NCI-H1436 treated with DMSO at 0.1 percent for 48 hours (cell line): ENCODE results near the gene SS18L1.
"Not testable (repeated sequence)": the region's sequence is repeated elsewhere in the genome, so short reads cannot be mapped to it uniquely, and the experiment has no call there.

ENCODE experiments used
- DNase-seq: peaks from one replicate; lab custom pipeline; 2025; lab: John Stamatoyannopoulos, UW

SS18L1 gene

DNA sequence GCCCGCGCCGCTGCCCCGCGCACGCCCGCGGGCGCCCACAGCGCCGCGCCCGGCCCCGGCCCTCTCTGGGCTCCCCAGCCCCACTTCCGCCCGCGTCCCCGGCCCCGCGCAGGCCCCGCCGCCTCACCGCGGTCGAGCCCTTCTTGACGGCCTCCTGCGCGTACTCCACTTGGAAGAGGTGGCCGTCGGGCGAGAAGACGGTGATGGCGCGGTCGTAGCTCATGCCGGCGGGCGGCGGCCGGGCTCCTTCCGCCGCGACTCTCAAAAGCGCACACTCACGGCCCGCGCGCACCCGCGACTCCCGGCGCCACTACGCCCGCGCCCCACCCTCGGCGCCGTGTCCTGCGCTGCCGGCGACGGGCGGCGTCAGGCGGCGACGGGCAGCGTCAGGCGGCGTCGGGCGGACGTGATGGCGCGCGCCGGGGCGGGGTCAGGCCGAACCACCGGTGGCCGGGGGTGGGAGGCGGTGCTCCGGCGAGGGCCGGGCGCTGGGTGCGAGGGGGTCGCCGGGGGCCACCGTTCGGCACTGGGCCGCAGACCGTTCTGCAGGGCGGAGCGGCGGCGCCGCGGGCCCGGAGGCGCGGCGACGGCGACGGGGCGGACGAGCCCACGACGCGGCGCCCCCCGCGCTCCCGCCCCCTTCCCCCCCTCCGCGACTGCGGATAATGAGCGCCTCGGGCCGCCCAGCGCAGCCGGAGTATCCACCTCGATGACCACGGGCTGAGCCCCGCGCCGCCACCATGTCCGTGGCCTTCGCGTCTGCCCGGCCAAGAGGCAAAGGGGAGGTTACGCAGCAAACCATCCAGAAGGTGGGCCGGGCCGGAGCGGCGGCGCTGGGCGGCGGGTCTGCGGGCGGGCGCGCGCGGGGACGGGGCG lies at the start of gene SS18L1, which contains the start of gene PSMA7:
Gene SS18L1, plus strand, starts transcription at position 689 of the 876 bp plus-strand sequence. Its CDS starts 52 bp downstream, at position 741.
Gene PSMA7, minus strand, starts transcription at position 314 of the 876 bp plus-strand sequence. Its CDS starts 91 bp downstream, at position 223.
- no peak for DNase-seq

DNA sequence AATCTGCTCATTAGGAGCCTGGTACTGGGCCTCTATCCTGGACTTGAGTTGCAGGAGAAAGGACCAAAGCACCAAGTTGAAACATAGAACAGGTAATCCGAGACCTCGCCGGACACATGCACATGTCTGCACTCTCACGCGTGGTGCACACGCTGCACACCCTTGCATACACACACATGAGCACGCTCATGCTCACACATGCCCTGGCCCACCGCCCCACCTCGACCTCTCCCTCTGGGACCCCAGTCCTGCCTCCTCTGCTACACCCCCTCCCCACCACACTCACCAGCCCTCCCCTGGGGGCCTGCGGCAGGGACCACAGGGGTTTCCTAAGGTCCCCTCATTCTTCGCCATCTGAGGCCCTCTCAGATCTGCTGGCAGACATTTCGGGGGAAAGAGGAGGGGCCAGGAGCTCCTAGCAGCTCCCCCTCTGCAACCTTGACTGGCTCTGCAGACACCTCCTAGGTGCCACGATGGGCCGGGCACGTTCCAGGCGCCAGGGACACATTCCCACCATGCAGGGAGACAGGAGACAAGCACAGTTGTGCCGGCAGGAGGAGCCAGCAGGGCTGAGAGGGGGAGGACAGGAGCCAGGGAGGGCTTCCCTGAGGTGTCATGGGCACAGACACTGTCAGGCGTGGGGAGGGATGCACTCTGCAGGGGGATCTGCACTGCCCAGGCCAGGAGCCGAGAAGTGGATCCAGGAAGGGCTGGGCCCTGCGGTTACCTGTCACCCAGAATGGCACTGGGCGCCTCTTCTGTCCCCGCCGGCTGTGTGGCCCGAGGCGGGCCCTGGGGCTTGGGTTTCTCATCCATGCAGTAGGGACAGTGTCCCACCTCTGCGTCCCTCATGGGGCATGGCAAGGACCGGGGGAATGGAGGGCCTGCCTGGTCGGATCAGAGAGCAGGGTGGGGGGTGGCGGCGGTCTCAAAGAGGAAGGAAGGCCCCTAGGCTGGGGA lies 46.9 kb upstream of the SS18L1 start:
- DNase-seq: no peak

DNA sequence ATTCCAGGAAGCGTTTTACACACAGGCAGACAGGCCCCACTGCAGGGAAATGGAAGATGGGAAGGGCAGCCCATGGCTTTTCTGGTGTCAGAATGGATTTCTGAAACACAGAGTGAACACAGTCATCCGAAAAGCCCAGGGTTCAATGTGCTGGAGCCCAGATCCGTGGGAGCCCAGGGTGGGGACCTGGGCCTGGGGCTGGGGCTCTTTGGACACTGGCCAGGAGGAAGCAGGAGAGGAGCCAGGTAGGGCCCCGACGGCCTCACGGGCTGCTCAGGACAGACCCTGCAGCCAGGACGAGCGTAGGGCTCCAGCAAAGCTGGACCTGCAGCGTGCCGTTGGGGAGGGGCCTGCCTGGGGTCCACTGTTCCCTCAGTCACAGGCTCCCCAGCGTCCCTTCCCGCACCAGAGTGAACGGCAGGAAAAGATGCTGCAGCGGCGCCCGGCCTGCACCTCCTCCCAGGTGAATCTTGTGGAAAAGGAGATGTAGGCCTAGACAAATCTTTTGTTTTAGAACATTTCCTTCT lies 45.6 kb upstream of the SS18L1 start:
- no peak for DNase-seq

- no peak for DNase-seq
Measured at GRCh38 chr20:62101078-62101477, 42.5 kb upstream of the SS18L1 start.

- no peak for DNase-seq
Measured at GRCh38 chr20:62103508-62104233, 39.9 kb upstream of the SS18L1 start.

DNA sequence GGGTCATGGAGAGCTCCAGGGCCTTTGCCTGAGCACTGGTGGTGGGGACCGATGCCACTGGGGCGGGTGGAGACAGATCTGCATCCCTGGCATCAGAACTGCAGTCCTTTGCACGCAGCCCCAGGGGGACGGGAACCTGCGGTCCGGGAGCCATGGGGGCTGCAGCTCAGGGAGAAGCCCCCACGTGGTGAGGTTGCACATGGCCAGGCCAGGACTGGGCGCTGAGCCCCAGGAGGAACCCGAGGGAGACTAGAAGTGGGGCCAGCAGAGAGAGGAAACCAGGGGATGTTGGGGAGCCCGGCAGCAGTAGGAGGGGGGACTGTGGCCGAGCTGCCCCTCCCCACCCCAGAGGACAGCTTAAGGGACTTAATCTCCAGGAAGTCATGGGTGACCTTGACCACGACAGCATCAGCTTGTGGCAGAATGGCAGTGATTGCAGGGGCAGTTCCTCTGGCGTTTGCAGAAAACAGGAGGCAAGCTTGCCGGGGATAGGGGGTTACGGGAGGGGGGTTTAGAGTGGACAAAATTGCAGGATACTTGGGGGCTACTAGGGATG lies 39.3 kb upstream of the SS18L1 start:
- DNase-seq: no peak

DNA sequence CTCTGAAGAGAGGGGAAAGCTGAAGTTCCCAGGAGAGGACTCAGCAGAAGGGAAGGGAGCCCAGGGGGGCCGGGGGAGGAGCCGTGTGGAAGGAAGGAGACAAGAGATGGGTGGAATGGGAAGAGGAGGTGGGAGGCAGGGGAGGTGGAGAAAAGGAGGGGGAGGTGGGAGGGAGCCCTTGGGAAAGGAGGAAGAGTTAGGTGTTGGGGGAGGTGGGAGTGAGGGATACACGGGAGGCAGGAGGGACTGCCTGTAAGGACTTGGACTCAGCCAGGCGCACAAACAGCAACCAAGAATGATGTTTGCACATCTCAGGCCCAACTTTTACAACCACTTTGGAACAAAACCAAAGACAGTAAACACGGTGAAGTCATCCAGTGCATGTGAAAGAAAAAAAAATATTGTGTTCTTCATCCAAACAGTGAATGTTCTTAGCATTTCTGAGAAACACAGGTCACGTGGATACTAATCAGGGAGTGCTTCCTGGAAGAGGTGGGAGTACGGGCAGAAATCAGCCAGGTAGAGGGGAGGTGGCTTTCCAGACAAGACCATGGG lies 38.7 kb upstream of the SS18L1 start:
- DNase-seq: no peak

- DNase-seq: no peak
Measured at GRCh38 chr20:62105592-62105991, 38.0 kb upstream of the SS18L1 start.

DNA sequence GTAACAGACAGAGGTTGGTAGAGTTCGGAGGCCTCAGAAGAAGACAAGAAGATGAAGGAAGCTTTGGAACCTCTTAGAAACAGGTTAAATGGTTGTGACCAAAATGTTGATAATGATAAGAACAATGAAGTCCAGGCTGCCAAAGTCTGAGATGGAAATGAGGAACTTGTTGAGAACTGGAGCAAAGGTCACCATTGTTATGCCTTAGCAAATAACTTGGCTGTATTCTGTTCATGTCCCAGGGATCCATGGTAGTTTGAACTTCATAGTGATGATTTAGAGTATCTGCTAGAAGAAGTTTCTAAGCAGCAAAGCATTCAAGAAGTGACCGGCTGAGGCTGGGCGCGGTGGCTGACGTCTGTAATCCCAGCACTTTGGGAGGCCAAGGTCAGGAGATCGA lies 32.4 kb upstream of the SS18L1 start:
- no peak for DNase-seq

GRCh38 chr20:62112368-62112767 lies 31.2 kb upstream of the SS18L1 start:
- no peak for DNase-seq

DNA sequence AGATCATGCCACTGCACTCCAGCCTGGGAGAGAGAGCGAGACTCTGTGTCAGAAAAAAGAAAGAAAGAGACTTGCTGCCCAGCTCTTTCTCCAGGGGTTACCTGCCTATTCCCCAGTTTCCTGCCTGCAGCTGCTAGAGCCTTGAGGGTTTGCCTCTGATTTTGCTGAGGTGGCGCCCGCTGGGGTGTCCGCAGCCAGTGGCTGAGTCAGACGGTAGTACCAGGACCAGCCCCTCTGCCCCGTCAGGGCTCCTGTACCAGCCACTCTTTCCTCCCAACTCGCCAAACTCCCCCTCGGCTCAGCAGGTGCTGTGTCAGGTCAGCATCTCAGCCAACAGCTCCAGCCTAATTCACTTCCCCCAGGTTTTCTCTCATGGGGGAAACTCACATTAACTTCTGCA lies 28.7 kb upstream of the SS18L1 start:
- no peak for DNase-seq

DNA sequence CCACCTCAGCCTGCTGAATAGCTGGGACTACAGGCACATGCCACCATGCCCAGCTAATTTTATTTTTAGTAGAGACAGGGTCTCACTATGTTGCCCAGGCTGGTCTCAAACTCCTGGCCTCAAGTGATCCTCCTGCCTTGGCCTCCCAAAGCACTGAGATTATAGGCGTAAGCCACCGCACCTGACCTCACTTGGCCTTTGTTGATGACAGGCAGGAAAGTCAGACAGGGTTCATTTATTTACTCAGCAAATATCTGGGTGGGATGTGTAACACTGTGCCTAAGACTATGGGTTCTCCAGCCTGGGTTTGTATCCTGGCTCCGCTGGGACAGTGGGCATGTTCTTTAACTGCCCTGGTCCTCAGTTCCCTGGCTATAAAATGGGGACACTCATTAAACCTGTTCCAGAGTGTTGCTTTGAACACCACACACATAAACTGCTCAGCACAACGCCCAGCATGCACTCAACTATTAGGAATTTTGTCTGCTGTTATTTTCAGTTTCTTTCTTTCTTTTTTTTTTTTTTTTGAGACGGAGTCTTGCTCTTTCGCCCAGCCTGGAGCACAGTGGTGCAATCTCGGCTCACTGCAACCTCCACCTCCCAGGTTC lies 27.7 kb upstream of the SS18L1 start:
- not testable (repeated sequence) for DNase-seq

DNA sequence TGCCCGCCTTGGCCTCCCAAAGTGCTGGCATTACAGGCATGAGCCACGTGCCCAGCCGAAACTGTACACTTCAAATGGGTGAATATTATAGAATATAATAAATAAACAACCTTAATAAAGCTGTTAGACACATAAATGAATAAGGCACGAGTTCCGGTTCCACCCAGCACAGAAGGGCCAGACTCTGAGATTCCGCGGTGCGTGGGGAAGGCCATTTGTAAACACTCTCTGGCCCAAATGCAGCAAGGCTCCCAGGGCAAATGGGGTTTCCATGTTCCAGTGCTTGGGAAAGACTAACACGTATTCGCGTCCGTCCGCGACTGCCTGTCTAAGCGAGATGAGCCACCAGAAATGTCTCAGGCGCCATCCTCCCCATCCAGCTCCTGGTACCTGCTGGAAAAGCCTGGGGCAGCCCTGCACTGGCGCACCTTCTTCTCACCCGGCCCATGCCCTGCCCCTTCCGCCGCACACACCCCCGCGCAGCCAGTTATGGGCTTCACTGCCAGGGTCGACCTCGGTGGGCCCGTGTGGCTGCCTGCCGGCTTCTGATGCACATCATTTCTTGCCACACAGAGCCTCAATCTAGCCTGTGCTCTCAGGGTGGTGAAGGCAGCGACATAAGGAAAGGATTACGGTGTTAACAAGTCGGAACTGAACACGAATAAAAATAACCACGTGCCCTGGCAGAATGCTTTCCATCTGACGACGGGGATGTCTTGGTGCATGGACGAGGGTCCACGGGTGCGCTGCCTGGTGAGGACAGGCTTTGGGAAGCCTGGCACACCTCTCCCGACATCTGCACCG lies 26.8 kb upstream of the SS18L1 start:
- DNase-seq: no peak

- no peak for DNase-seq
Measured at GRCh38 chr20:62117362-62117646, 26.3 kb upstream of the SS18L1 start.

DNA sequence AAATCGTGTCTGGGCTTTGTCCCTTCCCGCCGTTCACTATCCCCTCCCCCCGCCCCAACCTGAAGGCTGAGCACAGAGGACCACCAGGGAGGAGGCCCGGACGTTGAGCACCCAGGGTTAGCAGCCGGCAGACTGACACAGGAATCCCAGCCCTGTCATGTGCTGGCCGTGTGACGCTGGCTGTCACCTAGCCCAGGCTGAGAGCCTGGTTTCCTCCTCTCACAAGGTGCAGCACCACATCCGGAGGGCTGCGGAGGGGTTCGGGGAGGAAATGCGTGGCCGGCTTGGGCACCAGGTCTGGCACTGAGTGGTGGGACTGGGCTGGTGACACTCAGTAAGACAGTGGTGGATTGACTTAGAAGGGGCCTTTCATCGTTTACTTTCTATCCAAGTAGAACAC lies 25.9 kb upstream of the SS18L1 start:
- DNase-seq: no peak

- DNase-seq: no peak
Measured at GRCh38 chr20:62118113-62119043, 25.2 kb upstream of the SS18L1 start.

- DNase-seq: no peak
Measured at GRCh38 chr20:62119115-62119514, 24.5 kb upstream of the SS18L1 start.

- DNase-seq: no peak
Measured at GRCh38 chr20:62119591-62120364, 23.8 kb upstream of the SS18L1 start.
